HEK293 (cell line): ENCODE measurements around the gene MAGI2.

Experiments used
- CTCF ChIA-PET: fragments of 350-600 bp; formaldehyde crosslinking; extraction: SDS; loops from one replicate; lab custom pipeline; 2021; ENCODE audit warnings: antibody characterized with exemption; lab: Yijun Ruan, JAX
- POLR2A ChIA-PET: fragments of 300-600 bp; formaldehyde crosslinking; extraction: SDS; loops from one replicate; lab custom pipeline; 2020; ENCODE audit warnings: antibody characterized with exemption, inconsistent platforms; lab: Yijun Ruan, JAX
- H3K27ac ChIP-seq: fragments of 200-500 bp; sonication (Bioruptor generic); 2 replicates; pipeline ENCODE4 v1.5.1; 2014; ENCODE audit warnings: low read depth, low read length, control low read depth, inconsistent platforms; ENCODE audit errors: extremely low read depth
- H3K36me3 ChIP-seq, 2 experiments: fragments of 200-500 bp in 1 of 2; sonication (Bioruptor generic) in 1 of 2; 1 replicate in 1 of 2; 2 replicates in 1 of 2; pipeline ENCODE4 v1.5.1; 2014 to 2017; ENCODE audit warnings: inconsistent platforms in 2 of 2, low read length in 2 of 2; ENCODE audit not compliant: control insufficient read depth in 2 of 2, insufficient read depth in 1 of 2
- H3K4me1 ChIP-seq: fragments of 200-500 bp; sonication (Bioruptor generic); 2 replicates; pipeline ENCODE4 v1.5.1; 2014; ENCODE audit warnings: mild to moderate bottlenecking, low read length, inconsistent platforms; ENCODE audit not compliant: control insufficient read depth, insufficient read depth
- H3K4me3 ChIP-seq: 2 replicates; pipeline ENCODE4 v1.5.1; 2011; ENCODE audit warnings: low read depth, mild to moderate bottlenecking, control low read depth, low read length, moderate library complexity
- H3K9me3 ChIP-seq: fragments of 200-500 bp; sonication (Bioruptor generic); 2 replicates; pipeline ENCODE4 v1.5.1; 2014; ENCODE audit warnings: low read depth, low read length, inconsistent platforms; ENCODE audit not compliant: control insufficient read depth, insufficient read depth
- GLI4 ChIP-seq: fragments of 450-650 bp; formaldehyde crosslinking; IDR thresholded peaks from 2 replicates; pipeline ENCODE4 v1.5.1; 2016; ENCODE audit warnings: missing biosample characterization, missing genetic modification characterization
- OSR2 ChIP-seq: fragments of 450-650 bp; formaldehyde crosslinking; IDR thresholded peaks from 2 replicates; pipeline ENCODE4 v1.5.1; 2016; ENCODE audit warnings: missing biosample characterization, missing genetic modification characterization
- SETDB1 ChIP-seq: IDR thresholded peaks from one replicate; pipeline ENCODE4 v1.6.1; 2017; ENCODE audit warnings: mild to moderate bottlenecking, low read length, moderate library complexity, mixed read lengths; ENCODE audit not compliant: insufficient read length
- ZBTB49 ChIP-seq: fragments of 450-650 bp; formaldehyde crosslinking; IDR thresholded peaks from 2 replicates; pipeline ENCODE4 v1.5.1; 2016; ENCODE audit warnings: missing biosample characterization, missing genetic modification characterization, low read depth
- ZBTB8A ChIP-seq: fragments of 450-650 bp; formaldehyde crosslinking; IDR thresholded peaks from 2 replicates; pipeline ENCODE4 v1.5.1; 2016; ENCODE audit warnings: missing biosample characterization, missing genetic modification characterization
- ZFP37 ChIP-seq: fragments of 450-650 bp; formaldehyde crosslinking; IDR thresholded peaks from 2 replicates; pipeline ENCODE4 v1.5.1; 2016; ENCODE audit warnings: missing biosample characterization, missing genetic modification characterization
- ZNF169 ChIP-seq: fragments of 450-650 bp; formaldehyde crosslinking; IDR thresholded peaks from 2 replicates; pipeline ENCODE4 v1.5.1; 2016; ENCODE audit warnings: missing biosample characterization, missing genetic modification characterization
- ZNF214 ChIP-seq: fragments of 450-650 bp; formaldehyde crosslinking; IDR thresholded peaks from 2 replicates; pipeline ENCODE4 v1.5.1; 2017; ENCODE audit warnings: missing biosample characterization, mild to moderate bottlenecking, missing genetic modification characterization, borderline replicate concordance
- ZNF311 ChIP-seq: fragments of 450-650 bp; formaldehyde crosslinking; IDR thresholded peaks from 2 replicates; pipeline ENCODE4 v1.5.1; 2017; ENCODE audit warnings: missing biosample characterization, missing genetic modification characterization, borderline replicate concordance
- ZNF473 ChIP-seq: fragments of 450-650 bp; formaldehyde crosslinking; IDR thresholded peaks from 2 replicates; pipeline ENCODE4 v1.5.1; 2017; ENCODE audit warnings: missing biosample characterization, missing genetic modification characterization
- ZNF501 ChIP-seq: fragments of 450-650 bp; formaldehyde crosslinking; IDR thresholded peaks from 2 replicates; pipeline ENCODE4 v1.5.1; 2016; ENCODE audit warnings: missing biosample characterization, missing genetic modification characterization
- ZNF561 ChIP-seq: fragments of 450-650 bp; IDR thresholded peaks from 2 replicates; pipeline ENCODE4 v1.5.1; 2018; ENCODE audit warnings: missing biosample characterization, missing genetic modification characterization, borderline replicate concordance
- ZNF645 ChIP-seq: fragments of 450-650 bp; formaldehyde crosslinking; IDR thresholded peaks from 2 replicates; pipeline ENCODE4; 2016; ENCODE audit warnings: missing biosample characterization, missing genetic modification characterization
- ZNF792 ChIP-seq: fragments of 450-650 bp; formaldehyde crosslinking; IDR thresholded peaks from 2 replicates; pipeline ENCODE4 v1.5.1; 2016; ENCODE audit warnings: missing biosample characterization, missing genetic modification characterization
- TF ChIP-seq, protein P1 (sequence below): fragments of 450-650 bp; formaldehyde crosslinking; IDR thresholded peaks from 2 replicates; pipeline ENCODE4 v1.5.1; 2016; ENCODE audit warnings: missing biosample characterization, missing genetic modification characterization
- TF ChIP-seq, protein P2 (sequence below): fragments of 450-650 bp; formaldehyde crosslinking; IDR thresholded peaks from 2 replicates; pipeline ENCODE4 v1.5.1; 2016; ENCODE audit warnings: missing biosample characterization, missing genetic modification characterization
- TF ChIP-seq, protein P3 (sequence below): fragments of 450-650 bp; formaldehyde crosslinking; IDR thresholded peaks from 2 replicates; pipeline ENCODE4 v1.5.1; 2016; ENCODE audit warnings: missing biosample characterization, missing genetic modification characterization
- TF ChIP-seq, protein P4 (sequence below): fragments of 450-650 bp; IDR thresholded peaks from 2 replicates; pipeline ENCODE4 v1.5.1; 2018; ENCODE audit warnings: missing biosample characterization, missing genetic modification characterization

Gene MAGI2

GRCh38 chr7:78765943-78766729 is 687.3 kb downstream of the MAGI2 start (continued):
- no peak for TF ChIP-seq ZNF311 (tag by site-specific recombination)
- TF ChIP-seq, protein P1, sequence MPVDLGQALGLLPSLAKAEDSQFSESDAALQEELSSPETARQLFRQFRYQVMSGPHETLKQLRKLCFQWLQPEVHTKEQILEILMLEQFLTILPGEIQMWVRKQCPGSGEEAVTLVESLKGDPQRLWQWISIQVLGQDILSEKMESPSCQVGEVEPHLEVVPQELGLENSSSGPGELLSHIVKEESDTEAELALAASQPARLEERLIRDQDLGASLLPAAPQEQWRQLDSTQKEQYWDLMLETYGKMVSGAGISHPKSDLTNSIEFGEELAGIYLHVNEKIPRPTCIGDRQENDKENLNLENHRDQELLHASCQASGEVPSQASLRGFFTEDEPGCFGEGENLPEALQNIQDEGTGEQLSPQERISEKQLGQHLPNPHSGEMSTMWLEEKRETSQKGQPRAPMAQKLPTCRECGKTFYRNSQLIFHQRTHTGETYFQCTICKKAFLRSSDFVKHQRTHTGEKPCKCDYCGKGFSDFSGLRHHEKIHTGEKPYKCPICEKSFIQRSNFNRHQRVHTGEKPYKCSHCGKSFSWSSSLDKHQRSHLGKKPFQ (tag by site-specific recombination) = no peak
- TF ChIP-seq ZNF501 = no peak
- TF ChIP-seq ZBTB49 (tag by site-specific recombination) = no peak
- no peak for TF ChIP-seq ZBTB8A
- no peak for TF ChIP-seq ZNF645 (tag by site-specific recombination)
- TF ChIP-seq, protein P2, sequence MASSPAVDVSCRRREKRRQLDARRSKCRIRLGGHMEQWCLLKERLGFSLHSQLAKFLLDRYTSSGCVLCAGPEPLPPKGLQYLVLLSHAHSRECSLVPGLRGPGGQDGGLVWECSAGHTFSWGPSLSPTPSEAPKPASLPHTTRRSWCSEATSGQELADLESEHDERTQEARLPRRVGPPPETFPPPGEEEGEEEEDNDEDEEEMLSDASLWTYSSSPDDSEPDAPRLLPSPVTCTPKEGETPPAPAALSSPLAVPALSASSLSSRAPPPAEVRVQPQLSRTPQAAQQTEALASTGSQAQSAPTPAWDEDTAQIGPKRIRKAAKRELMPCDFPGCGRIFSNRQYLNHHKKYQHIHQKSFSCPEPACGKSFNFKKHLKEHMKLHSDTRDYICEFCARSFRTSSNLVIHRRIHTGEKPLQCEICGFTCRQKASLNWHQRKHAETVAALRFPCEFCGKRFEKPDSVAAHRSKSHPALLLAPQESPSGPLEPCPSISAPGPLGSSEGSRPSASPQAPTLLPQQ (tag by site-specific recombination) = no peak
- TF ChIP-seq, protein P3, sequence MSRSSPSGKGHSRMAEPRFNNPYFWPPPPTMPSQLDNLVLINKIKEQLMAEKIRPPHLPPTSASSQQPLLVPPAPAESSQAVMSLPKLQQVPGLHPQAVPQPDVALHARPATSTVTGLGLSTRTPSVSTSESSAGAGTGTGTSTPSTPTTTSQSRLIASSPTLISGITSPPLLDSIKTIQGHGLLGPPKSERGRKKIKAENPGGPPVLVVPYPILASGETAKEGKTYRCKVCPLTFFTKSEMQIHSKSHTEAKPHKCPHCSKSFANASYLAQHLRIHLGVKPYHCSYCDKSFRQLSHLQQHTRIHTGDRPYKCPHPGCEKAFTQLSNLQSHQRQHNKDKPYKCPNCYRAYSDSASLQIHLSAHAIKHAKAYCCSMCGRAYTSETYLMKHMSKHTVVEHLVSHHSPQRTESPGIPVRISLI (tag by site-specific recombination) = no peak

DNA sequence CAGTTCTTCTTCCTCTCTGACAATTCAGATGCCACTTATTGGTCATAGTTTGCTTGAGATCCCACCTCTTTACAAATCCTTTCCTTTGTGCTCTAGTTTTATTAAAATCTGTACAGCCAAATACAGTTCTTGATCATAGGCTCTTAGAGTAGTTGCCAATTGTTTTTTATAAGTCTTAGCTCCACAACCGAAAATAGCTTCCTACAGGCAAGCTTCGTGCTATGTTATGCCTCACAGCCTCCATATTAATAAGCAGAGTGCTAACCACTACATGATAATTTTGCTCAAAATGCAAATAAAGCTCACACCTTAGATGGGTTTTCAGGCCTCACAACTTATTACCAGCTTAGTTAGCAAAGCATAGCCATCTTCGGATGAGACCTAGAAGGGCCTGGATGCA is 688.9 kb downstream of the MAGI2 start:
- Histone ChIP-seq H3K27ac (no peak overlapping the region), H3K4me1 (no peaks in the 10 kb centered on the region), H3K9me3 (no peaks in the 10 kb centered on the region), H3K4me3 (no peak overlapping the region)
- POLR2A ChIA-PET = no interaction called here
- TF ChIP-seq ZNF169 (tag by site-specific recombination) = no peak
- TF ChIP-seq ZFP37 (tag by site-specific recombination) = no peak
- TF ChIP-seq OSR2 (tag by site-specific recombination) = no peak
- TF ChIP-seq ZNF473 (tag by site-specific recombination) = no peak
- TF ChIP-seq, all 188 proteins: peak for 0
- CTCF ChIA-PET = interaction anchor here (1.0 kb wide), 1 partner anchor 19 kb away, joined by 4 read pairs; no protein-coding TSS in a partner anchor
- H3K36me3 ChIP-seq = no peaks in the 10 kb centered on the region

DNA sequence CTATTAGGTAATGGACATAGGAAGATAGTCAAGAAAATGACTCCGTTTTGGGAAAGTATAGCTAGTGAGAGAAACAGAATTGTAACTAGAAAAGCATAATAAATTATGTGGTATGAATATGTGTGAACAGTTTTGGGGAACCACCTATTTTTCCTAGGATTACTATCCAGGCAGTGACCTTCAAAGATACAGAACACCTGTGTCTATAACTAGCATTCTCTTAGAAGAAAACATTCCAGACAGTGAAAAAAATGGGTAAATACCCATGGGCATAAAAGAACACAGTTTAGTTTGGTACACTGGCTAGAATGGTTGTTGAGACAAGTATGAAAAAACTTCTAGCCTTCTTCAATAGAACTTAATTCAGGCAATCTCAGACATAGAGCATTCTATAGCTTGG is 690.8 kb downstream of the MAGI2 start:
- TF ChIP-seq, protein P2 (tag by site-specific recombination) = no peak
- TF ChIP-seq ZNF792 (tag by site-specific recombination) (no peak), SETDB1 (no peak), ZNF561 (tag by site-specific recombination) (no peak), ZNF214 (tag by site-specific recombination) (no peak), GLI4 (no peak)
- TF ChIP-seq, protein P4, sequence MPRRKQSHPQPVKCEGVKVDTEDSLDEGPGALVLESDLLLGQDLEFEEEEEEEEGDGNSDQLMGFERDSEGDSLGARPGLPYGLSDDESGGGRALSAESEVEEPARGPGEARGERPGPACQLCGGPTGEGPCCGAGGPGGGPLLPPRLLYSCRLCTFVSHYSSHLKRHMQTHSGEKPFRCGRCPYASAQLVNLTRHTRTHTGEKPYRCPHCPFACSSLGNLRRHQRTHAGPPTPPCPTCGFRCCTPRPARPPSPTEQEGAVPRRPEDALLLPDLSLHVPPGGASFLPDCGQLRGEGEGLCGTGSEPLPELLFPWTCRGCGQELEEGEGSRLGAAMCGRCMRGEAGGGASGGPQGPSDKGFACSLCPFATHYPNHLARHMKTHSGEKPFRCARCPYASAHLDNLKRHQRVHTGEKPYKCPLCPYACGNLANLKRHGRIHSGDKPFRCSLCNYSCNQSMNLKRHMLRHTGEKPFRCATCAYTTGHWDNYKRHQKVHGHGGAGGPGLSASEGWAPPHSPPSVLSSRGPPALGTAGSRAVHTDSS (tag by site-specific recombination) = no peak
- POLR2A ChIA-PET = no interaction called here
- Histone ChIP-seq H3K4me1 (no peaks in the 10 kb centered on the region), H3K4me3 (no peak overlapping the region), H3K36me3 (no peaks in the 10 kb centered on the region), H3K9me3 (no peaks in the 10 kb centered on the region), H3K27ac (no peak overlapping the region)
- CTCF ChIA-PET = no interaction called here
